ENCODE data around the gene MAGI1.

The MAGI1 gene

GRCh38 chr3:65702202-65702601, 336.5 kb downstream of the MAGI1 start:
- no peak for DNase-seq

- DNase-seq: no peak
Measured at GRCh38 chr3:65701516-65701915, 337.2 kb downstream of the MAGI1 start.

- no peak for DNase-seq
Measured at GRCh38 chr3:65689436-65689835, 349.3 kb downstream of the MAGI1 start.

GRCh38 chr3:65687741-65688140, 351.0 kb downstream of the MAGI1 start:
- DNase-seq: no peak

- DNase-seq: no peak
Measured at GRCh38 chr3:65685621-65686235, 353.0 kb downstream of the MAGI1 start.

GRCh38 chr3:65678516-65678915, 360.2 kb downstream of the MAGI1 start:
- DNase-seq: no peak

GRCh38 chr3:65677486-65678010, 361.2 kb downstream of the MAGI1 start:
- no peak for DNase-seq

- no peak for DNase-seq
Measured at GRCh38 chr3:65676580-65676979, 362.1 kb downstream of the MAGI1 start.

- DNase-seq: no peak
Measured at GRCh38 chr3:65675011-65675410, 363.7 kb downstream of the MAGI1 start.

GRCh38 chr3:65674226-65674625, 364.5 kb downstream of the MAGI1 start:
- no peak for DNase-seq

- peak; percentile 8 to 39 for DNase-seq
Measured at GRCh38 chr3:65672871-65673815, 365.6 kb downstream of the MAGI1 start.

GRCh38 chr3:65672061-65672460, 366.7 kb downstream of the MAGI1 start:
- no peak for DNase-seq

GRCh38 chr3:65671004-65671403, 367.7 kb downstream of the MAGI1 start:
- DNase-seq: no peak

- no peak for DNase-seq
Measured at GRCh38 chr3:65669163-65669875, 369.4 kb downstream of the MAGI1 start.

GRCh38 chr3:65667963-65668362, 370.8 kb downstream of the MAGI1 start:
- no peak for DNase-seq

- DNase-seq: no peak
Measured at GRCh38 chr3:65666448-65667091, 372.1 kb downstream of the MAGI1 start.

GRCh38 chr3:65665915-65666314, 372.8 kb downstream of the MAGI1 start:
- DNase-seq: no peak

- no peak for DNase-seq
Measured at GRCh38 chr3:65664931-65665330, 373.8 kb downstream of the MAGI1 start.

- DNase-seq: no peak
Measured at GRCh38 chr3:65664446-65664845, 374.3 kb downstream of the MAGI1 start.

- no peak for DNase-seq
Measured at GRCh38 chr3:65662095-65662494, 376.6 kb downstream of the MAGI1 start.

- DNase-seq: no peak
Measured at GRCh38 chr3:65660000-65660598, 378.6 kb downstream of the MAGI1 start.

- DNase-seq: no peak
Measured at GRCh38 chr3:65659396-65659795, 379.3 kb downstream of the MAGI1 start.
